Eye (tissue), 1 donor: ENCODE measurements around the gene COL4A2.

Experiments used
- DNase-seq: peaks from one replicate; pipeline ENCODE4 v3.0.0-alpha.2; 2015

The COL4A2 gene

DNA sequence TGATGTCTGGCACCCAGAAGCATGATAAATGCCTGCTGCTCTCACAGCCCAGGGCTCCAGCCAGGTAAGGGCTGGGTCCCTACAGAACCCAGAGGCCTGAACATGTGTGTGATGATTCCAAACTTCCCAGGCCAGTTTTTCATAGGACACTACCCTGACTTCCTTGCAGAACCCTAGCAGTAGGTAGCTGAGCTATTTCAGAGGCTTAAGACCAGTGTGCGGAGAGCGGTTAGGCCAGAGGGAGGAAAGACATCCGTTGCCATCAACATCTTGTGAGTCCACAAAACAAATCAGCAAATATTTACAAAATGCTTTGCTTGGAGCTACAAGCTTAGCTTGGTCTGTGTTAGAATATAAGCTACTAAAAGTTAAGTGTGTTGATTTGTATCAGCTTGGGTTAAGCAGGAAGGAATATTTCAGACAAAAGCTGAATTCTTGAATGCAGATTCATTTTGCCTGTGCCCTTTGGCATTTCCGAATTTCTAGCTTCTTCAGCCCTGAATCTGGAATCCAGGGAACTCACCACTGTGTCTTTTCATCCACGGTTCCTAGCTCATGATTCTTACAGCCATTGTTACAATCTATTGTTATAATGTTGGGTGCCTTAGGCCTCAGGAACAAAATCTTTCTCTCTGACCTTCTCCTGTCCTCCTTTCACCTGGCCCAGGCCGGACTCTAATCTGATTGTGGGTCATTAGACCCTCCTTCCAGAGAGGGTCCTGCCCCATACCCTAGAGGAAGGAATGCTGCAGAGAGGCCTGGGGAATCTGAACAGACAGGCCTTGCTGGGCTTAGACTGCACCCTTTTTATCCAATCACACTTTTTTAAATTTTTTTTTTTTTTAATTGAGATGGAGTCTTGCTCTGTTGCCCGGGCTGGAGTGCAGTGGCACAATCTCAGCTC lies 242.1 kb downstream of the COL4A2 start:
- DNase-seq = no peak

DNA sequence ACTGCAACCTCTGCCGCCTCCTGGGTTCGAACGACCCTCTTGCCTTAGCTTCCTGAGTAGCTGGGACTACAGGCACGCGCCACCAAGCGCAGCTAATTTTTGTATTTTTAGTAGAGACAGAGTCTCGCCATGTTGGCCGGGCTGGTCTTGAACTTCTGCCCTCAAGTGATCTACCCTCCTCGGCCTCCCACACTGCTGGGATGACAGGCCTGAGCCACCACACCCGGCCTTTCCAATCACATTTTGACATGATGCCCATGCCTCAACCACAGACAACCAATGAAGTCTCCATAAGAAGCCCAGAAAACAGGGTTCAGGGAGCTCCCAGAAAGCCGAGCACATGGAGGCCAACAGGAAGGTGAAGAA lies 242.7 kb downstream of the COL4A2 start:
- DNase-seq = no peak

DNA sequence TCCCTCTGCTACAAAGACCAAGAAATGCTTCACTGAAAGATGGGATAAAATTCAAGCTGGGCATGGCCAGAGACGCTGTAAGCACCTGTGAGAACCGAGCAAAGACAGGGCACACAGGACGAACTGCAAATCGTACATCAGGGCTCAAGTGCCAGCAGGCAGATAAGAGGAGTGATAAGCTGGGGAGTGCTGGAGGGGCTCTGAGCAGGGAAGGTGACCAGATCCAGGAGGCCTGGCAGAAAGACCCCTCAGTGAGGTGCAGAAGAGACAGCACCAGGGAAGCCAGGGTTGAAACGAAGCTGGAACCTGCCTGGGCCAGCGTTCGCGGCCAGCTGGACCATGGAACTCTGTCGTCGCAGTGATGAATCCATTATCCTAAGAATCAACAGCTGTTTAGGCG lies 244.2 kb downstream of the COL4A2 start:
- no peak for DNase-seq

DNA sequence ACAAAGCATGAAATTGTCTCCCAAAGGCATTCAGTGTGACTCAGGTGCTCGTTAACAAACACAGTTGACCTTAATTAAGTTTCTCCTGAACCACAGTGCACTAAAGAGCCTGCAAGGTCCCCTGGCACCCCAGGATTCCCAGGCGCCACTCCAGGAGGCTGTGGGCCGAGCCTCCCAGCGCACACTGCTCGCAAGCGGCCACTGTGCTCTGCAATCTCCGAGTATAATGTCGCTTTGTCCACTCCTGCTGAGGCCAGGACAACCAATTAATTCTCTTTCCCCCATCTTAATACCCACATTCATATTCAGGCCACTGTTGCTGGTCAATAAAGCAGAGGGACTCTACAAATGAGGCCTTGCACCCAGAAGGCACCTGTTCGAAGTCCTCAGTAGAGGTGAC lies 245.7 kb downstream of the COL4A2 start:
- no peak for DNase-seq

DNA sequence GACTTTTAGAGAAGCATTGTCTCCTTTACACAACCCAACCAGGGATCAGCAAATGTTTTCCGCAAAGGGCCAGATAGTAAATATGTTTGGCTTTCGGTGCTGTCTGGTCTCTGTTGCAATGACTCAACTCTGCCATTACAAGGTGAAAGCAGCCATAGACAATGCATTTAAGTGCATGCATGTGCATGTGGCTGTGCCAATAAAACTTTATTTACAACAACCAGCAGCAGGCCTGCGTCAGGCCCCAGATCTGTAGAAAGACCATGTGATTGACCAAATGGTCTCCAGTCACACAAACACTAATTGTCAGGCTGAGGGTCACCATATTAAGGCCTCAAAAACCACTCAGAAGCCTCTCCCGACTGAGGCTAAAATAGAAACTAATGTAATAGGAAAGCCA lies 246.3 kb downstream of the COL4A2 start:
- DNase-seq = no peak

DNA sequence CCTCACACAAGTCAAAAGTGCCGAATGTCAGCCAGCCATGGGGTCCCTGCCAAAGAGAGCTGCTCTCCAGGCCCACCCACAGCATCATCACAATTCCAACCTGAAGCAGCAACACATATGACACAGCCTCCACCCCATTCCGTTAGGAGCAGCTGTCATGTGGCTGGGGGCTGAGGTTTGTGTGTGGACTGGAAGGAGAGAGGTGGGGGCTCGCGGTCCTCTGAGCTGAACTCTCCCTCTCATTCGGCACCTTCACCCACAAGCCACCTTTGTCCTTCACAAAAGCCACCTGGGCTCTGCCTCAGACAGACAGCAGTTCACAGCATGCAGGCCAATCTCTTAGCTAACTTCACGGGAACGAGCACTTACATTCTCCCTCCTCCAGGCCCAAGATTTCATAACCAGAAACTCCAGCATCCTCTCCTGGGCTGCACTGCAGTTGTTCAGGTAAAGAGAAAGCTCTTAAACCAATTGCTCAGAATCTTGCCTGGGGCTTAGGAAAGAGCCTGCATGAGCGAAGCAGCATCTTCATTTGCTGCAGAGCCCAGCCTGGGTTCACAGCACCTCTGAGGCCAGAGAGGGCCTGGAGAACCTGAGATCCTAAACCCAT lies 247.2 kb downstream of the COL4A2 start:
- no peak for DNase-seq

DNA sequence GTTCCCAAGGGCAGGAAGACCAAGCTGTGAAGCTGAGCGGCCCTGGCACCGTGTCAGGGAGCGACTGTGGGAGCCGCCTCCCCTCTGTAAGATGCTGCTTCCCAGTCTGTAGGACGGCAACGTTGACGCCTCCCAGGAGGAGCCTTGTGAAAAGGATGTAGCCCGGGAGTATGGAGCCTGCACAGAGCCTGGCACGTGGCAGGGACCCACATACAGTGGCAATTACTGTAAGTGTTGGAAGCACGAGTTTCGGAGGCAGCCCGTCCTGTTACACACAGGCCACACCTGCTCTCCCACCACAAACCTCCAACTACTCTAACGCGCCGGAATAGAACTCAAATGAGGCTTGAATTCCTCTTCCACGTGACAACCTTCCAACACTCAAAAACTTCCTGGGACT lies 247.9 kb downstream of the COL4A2 start:
- no peak for DNase-seq

DNA sequence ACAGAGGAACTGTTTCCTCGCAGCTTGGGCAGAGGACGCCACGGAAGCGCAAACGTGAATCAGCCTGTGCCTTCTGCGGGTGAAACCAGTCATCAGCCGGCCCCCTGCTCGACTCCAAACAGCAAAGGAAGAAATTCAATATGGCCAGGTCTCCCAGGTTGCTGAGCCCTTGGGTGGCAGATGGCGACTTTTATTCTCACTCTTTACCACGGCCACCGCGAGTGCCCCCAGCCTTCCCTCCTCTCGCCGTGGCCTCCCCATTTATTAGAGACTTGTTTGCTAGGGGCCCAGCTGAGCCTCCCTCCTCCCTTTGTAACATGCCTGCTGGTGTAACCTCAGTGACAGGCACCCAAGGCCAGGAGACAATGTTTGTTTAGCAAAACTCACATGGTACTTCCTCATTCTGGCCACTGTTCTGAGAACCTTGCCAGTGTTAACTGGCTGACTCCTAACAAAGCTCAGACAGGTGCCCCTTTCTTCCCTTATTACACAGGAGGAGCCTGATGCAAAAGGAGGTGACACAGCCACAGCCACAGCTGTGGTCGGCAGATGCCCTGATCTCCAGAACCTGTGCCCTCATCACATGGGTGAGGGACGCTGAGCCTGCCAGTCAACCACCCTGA lies 248.6 kb downstream of the COL4A2 start:
- DNase-seq = no peak

DNA sequence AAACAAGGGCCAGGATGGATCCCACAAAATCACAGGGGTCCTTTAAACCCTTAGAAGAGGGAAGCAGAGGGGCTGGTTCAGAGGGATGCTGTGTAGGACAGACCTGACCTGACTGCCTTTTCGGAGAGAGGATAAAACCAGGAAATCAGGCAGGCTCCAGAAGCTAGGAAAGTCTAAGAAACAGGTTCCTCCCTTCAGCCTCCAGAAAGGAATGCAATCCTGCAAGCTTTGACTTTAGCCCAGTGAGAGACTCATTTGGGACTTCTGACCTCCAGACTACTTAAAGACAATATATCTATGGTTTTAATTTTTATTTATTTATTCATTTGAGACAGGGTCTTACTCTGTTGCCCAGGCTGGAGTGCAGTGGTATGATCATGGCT lies 249.1 kb downstream of the COL4A2 start:
- DNase-seq = no peak

DNA sequence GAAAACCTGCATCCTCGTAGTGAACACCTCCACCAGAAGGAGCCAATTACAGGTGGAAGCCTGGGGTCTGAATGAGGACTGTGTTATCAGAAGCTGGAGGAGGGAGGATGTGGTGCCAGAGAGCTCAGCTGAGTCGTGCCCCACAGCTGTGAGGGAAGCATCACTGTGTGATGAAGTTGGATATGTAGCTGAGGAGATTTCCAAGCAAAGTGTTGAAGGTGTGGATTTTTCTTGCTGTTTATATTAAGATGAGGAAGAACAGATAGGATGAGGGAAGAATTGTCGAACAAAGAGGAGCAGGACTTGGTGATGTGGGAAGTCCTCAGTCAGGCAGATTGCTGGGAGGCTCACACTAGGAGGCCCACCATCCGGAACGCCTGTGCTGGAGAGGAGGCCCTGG lies 250.0 kb downstream of the COL4A2 start:
- DNase-seq = no peak

DNA sequence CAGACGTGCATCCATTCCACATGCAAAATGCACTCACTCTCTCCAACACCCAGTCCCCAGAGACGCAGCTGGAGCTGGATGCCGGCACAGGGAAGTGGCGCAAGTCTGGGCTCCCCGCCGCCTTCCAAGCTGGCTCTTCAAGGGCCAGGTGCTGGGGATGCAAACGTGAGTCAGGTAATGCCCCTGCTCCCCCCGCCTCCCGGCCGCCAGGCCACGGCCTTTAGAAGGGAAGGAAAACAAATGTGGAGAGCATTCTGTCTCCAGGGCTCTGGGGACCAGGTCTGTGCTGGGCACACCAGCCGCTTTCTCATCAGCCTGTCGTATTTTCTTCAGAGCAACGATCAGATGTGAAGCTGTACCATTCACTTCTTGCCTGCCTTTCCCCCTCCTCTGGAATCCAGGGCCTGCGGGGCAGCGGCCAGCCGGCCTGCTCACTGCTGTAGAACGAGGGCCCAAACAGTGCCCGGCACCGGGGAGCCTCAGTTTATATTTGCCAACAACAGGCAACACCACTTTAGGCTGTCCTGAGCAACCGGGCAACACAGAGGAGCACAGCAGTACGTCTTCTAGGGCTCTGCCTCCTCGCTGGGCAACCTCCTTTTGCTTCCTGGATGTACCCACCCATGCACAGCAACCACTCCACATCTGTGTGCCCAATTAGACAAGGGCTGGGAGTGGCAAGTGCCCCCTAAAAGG lies 250.7 kb downstream of the COL4A2 start:
- DNase-seq = no peak

DNA sequence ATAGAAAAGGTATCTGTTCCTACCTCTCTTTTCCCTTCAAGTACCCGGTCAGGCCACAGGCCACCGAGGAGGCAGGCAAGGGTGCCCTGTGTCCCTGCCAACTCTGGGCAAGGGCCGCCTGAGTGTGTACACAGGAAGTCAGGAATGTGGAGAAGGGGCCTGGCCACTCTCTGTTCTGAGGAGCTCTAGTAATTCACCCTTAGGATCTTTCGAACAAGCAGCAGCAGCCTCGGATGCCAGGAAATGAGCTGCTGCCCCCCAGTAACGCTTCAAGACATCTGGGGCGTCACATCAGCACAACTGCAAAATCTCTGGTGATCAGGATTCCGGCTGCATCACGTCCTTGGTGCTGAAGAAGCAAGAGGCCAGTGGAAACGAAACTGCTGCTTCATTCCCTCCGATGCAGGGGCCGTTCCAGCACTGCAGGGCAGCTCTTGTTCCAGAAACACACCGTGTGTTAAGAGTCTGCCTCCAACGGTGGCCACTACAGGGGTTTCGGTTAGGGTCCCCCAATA lies 252.4 kb downstream of the COL4A2 start:
- no peak for DNase-seq

DNA sequence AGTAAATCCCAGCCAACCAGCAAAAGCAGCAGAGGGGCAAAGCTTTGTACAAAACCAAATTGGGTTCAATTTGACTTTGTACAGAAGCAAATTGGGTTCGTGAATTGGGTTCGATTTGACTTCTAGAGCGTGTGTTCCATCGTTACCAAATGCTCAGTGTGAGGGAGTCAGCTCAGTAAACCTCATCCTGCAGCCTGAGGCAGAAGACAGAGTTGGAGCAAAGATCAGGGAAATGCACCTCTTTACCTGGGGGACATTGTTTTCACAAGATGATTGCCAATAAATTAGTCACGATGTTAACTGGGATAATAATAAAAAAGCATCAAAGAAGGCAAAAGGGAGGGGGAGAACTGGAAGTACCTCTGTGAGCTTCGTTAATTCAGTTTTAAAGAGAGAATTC lies 252.9 kb downstream of the COL4A2 start:
- no peak for DNase-seq

DNA sequence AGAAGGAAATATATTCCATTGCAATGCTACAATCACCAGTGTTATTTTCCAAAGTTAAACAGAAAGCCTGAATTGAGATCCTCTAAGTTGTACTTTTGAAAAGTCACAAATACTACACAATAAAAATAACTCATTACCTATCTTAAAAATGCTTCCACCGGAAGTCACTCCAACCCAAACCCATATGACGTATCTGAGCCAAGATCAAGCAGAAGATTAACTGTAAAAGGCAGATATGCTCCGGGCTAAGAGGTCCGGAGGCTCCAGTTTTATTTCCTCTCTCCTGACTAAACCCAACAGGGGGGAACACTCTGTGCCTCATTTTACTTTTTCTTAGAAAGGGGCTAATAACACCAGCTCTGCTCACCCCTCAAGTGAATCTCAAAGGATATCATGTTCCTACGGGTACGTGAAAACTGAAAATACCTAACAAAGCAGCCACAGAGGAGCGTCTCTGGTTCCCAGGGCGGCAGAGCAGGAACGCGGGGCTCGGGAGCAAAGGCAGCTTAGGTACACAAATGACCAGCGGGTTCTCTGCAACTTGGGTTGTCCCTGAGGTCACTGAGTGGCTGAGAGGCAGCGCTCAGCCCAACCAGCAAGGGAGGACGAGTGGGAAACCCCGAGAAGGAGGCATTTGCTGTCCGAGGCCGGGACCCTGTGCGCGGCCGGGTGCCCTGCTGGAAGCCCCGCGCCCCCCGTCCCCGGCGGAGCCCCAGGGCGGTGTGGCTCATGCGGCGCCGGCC lies 253.7 kb downstream of the COL4A2 start:
- DNase-seq = peak; percentile 60

DNA sequence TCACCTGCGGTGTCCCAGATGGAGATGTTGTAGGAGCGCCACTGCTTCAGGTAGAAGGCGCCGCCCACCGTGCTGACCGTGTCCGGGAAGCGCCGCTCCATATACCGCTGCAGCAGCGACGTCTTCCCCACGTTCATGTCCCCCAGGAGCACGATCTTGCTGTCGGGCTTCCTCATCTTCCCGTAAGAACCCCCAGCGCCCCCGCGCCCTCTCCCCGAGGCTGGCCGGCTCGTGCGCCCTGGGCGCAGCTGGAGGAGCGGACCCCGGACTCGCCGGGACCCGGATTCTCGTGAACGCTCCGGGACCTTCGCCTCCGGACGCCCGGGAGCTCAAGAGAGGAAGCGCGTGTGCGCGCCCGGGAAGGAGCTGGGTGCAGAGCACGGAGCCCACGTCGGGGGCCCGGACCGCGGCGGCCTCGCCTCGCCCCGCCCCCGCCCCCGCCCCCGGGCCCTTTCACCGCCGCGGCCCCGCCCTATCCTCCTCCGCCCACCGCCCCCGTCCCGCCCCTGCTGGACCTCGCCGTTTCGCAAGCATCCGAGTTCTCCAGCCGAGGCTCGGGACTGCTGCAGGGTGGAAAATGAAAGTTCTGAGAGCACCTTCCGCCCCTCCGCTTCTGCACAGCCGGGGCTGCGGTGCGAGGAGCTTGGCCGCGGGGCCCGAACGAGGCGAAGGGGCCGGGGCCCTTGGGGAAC lies 254.4 kb downstream of the COL4A2 start, which contains the start of gene RAB20:
Gene RAB20, minus strand, starts transcription at position 379 of the 692 bp plus-strand sequence. Its CDS starts 203 bp downstream, at position 176.
- peak; percentile 78 for DNase-seq

DNA sequence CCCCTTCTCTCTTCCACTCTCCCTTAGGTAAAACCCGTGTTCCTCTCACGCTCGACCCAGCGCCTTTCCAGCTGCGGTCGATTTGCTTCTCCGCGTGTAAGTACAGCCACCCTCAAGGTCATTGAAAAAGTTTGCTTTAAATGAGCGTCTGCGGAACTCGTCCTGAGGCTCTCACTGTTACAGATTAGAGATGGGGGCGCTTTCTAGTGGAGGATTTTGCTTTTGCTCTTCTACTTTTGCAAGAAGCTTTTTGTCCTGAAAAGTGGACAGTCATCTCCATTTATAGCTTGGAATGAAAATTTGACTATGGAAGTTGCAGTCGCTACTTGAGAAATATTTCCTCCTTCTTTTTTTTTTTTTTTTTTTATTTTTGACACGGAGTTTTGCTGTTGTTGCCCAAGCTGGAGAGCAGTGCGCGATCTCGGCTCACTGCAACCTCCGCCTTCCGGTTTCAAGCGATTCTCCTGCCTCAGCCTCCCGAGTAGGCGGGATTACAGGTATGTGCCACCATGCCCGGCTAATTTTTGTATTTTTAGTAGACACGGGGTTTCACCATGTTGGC lies 255.0 kb downstream of the COL4A2 start:
- no peak for DNase-seq
